Fibroblast of lung (primary cell): ENCODE results near the gene RFXANK. TPM values are rescaled to one million over a fixed set of nuclear protein-coding genes. Genes with fewer than 3 reads are reported as not detected.
A peak's percentile ranks its signal among the peaks of the same experiment; 100 is the strongest.
"Not testable (repeated sequence)": the region's sequence is repeated elsewhere in the genome, so short reads cannot be mapped to it uniquely, and the experiment has no call there.

Experiments used
- DNase-seq, 2 donors: peaks; one replicate each; pipeline versions ENCODE4 v3.0.0 to v3.0.0-alpha.2; 2010; ENCODE audit warnings: low read depth in 2 of 2
- H2AFZ ChIP-seq: 2 replicates; pipeline ENCODE4 v1.5.1; 2012; ENCODE audit warnings: low read length, control low read depth, inconsistent platforms
- H3K27ac ChIP-seq: 2 replicates; pipeline ENCODE4 v1.5.1; 2011; ENCODE audit warnings: low read length, control low read depth; ENCODE audit not compliant: insufficient read depth
- H3K27me3 ChIP-seq: 2 replicates; pipeline ENCODE4 v1.5.1; 2011; ENCODE audit warnings: mild to moderate bottlenecking, low read length; ENCODE audit not compliant: control insufficient read depth, insufficient read depth
- H3K36me3 ChIP-seq: 2 replicates; pipeline ENCODE4 v1.5.1; 2011; ENCODE audit warnings: low read length; ENCODE audit not compliant: control insufficient read depth, insufficient read depth
- H3K4me1 ChIP-seq: 2 replicates; pipeline ENCODE4 v1.5.1; 2011; ENCODE audit warnings: low read length; ENCODE audit not compliant: control insufficient read depth, insufficient read depth; ENCODE audit errors: extremely low read depth
- H3K4me2 ChIP-seq: 2 replicates; pipeline ENCODE4 v1.5.1; 2011; ENCODE audit warnings: low read length, control low read depth; ENCODE audit not compliant: insufficient read depth; ENCODE audit errors: extremely low read depth
- H3K4me3 ChIP-seq, 4 experiments: fragments of 200-600 bp in 1 of 4; sonication (generic) in 1 of 4; replicated peaks in 1 of 4; 2 replicates each; pipeline ENCODE4 v1.5.1; 2011 to 2016; ENCODE audit warnings: low read length in 4 of 4, low read depth in 3 of 4, mild to moderate bottlenecking in 3 of 4, control low read depth in 2 of 4, inconsistent platforms in 1 of 4, mixed read lengths in 1 of 4; ENCODE audit not compliant: insufficient read depth in 1 of 4; ENCODE audit errors: control extremely low read depth in 1 of 4
- H3K79me2 ChIP-seq: 2 replicates; pipeline ENCODE4 v1.5.1; 2012; ENCODE audit warnings: mild to moderate bottlenecking, low read length, inconsistent platforms; ENCODE audit not compliant: control insufficient read depth, insufficient read depth
- H3K9ac ChIP-seq: 2 replicates; pipeline ENCODE4 v1.5.1; 2011; ENCODE audit warnings: mild to moderate bottlenecking, low read length, control low read depth; ENCODE audit not compliant: insufficient read depth
- H3K9me3 ChIP-seq: 2 replicates; pipeline ENCODE4 v1.5.1; 2012; ENCODE audit warnings: low read depth, low read length; ENCODE audit not compliant: control insufficient read depth, insufficient read depth
- H4K20me1 ChIP-seq: 2 replicates; pipeline ENCODE4 v1.5.1; 2011; ENCODE audit warnings: low read length; ENCODE audit not compliant: control insufficient read depth, insufficient read depth; ENCODE audit errors: extremely low read depth
- EZH2 ChIP-seq: IDR thresholded peaks from 2 replicates; pipeline ENCODE4 v1.5.1; 2012; ENCODE audit warnings: low read length, control low read depth, mild to moderate bottlenecking; ENCODE audit errors: missing control alignments
- polyA plus RNA-seq, 2 donors: library from polyadenylated mRNA; depleted of rRNA in 1 of 2; stranded (reverse) in 1 of 2; unstranded in 1 of 2; fragments of >200 nt; gene quantifications; 2 replicates each; pipeline ENCODE4 v1.2.1, GENCODE V29; 2011 to 2012; ENCODE audit warnings: missing spikeins in 1 of 2
- total RNA-seq: library from RNA; depleted of rRNA; stranded (reverse); fragments of >200 nt; gene quantifications from 2 replicates; pipeline ENCODE4 v1.2.1, GENCODE V29; 2014
- TF ChIP-seq, protein P1 (sequence below), 2 donors: IDR thresholded peaks in 1 of 2; conservative IDR thresholded peaks in 1 of 2; 1 replicate in 1 of 2; 2 replicates in 1 of 2; pipeline ENCODE4 v1.5.1; 2011 to 2012; ENCODE audit warnings: low read length in 2 of 2, control low read depth in 1 of 2, inconsistent platforms in 1 of 2, low read depth in 1 of 2, mild to moderate bottlenecking in 1 of 2

Gene RFXANK
- total and polyA plus RNA-seq, 2 donors (not counting 1 experiment from before 2014, with no cell fraction given) = 31.9 to 65.2 TPM

- Histone ChIP-seq H2AFZ (no peak overlapping the region), H3K27ac (no peak overlapping the region), H3K79me2 (no peaks in the 10 kb centered on the region), H3K36me3 (no peaks in the 10 kb centered on the region), H3K27me3 (peaks cover 12% of the 10 kb centered on the region), H3K4me3 (no peak overlapping the region), H3K4me1 (no peaks in the 10 kb centered on the region), H3K9me3 (no peaks in the 10 kb centered on the region), H3K9ac (no peak overlapping the region), H4K20me1 (no peaks in the 10 kb centered on the region), H3K4me2 (no peak overlapping the region)
- TF ChIP-seq, protein P1, sequence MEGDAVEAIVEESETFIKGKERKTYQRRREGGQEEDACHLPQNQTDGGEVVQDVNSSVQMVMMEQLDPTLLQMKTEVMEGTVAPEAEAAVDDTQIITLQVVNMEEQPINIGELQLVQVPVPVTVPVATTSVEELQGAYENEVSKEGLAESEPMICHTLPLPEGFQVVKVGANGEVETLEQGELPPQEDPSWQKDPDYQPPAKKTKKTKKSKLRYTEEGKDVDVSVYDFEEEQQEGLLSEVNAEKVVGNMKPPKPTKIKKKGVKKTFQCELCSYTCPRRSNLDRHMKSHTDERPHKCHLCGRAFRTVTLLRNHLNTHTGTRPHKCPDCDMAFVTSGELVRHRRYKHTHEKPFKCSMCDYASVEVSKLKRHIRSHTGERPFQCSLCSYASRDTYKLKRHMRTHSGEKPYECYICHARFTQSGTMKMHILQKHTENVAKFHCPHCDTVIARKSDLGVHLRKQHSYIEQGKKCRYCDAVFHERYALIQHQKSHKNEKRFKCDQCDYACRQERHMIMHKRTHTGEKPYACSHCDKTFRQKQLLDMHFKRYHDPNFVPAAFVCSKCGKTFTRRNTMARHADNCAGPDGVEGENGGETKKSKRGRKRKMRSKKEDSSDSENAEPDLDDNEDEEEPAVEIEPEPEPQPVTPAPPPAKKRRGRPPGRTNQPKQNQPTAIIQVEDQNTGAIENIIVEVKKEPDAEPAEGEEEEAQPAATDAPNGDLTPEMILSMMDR (conservative IDR thresholded peaks at IDR 0.05 in 1 of 2, IDR thresholded peaks at IDR 0.05 in 1 of 2; ENCODE audit: low read depth in 1 of 2, low read length in 2 of 2) = no peak
- no peak for TF ChIP-seq EZH2
- peak; percentile 19 to 20 for DNase-seq
Observed at GRCh38 chr19:19217099-19217498, 25.0 kb downstream of the RFXANK start.

- Histone ChIP-seq H3K36me3 (no peaks in the 10 kb centered on the region), H3K9ac (no peak overlapping the region), H3K4me2 (no peak overlapping the region), H3K4me1 (no peaks in the 10 kb centered on the region), H3K27ac (no peak overlapping the region), H3K79me2 (no peaks in the 10 kb centered on the region), H4K20me1 (no peaks in the 10 kb centered on the region), H3K4me3 (no peak overlapping the region), H2AFZ (no peak overlapping the region), H3K27me3 (peaks cover 6% of the 10 kb centered on the region), H3K9me3 (no peaks in the 10 kb centered on the region)
- DNase-seq = no peak
- TF ChIP-seq EZH2 = no peak
- TF ChIP-seq, protein P1 (conservative IDR thresholded peaks at IDR 0.05 in 1 of 2, IDR thresholded peaks at IDR 0.05 in 1 of 2; ENCODE audit: low read depth in 1 of 2, low read length in 2 of 2) = no peak
Observed at GRCh38 chr19:19218911-19219310, 26.9 kb downstream of the RFXANK start.

DNA sequence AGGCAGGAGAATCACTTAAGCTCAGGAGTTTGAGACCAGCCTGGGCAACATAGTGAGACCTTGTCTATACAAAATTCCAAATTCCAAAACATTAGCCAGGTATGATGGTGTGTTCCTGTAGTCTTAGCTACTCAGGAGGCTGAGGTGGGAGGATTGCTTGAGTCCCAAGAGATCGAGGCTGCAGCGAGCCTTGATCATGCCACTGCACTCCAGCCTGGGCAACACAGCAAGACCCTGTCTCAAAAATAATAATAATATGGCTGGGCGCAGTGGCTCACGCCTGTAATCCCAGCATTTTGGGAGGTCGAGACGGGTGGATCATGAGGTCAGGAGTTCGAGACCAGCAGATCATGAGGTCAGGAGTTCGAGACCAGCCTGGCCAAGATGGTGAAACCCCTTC, 28.9 kb downstream of the RFXANK start:
- not testable (repeated sequence) for H3K4me2 ChIP-seq, H2AFZ ChIP-seq, H3K9me3 ChIP-seq, H3K4me1 ChIP-seq, DNase-seq, H3K27ac ChIP-seq, H3K9ac ChIP-seq, H3K79me2 ChIP-seq, H4K20me1 ChIP-seq, H3K4me3 ChIP-seq, H3K36me3 ChIP-seq
- peaks cover 11% of the 10 kb centered on the region for H3K27me3 ChIP-seq
